Measurements from ENCODE around the gene DNMT1.

DNMT1 gene

GRCh38 chr19:10142701-10143375 lies 51.9 kb downstream of the DNMT1 start:
- TF ChIP-seq TOX (CRISPR knock-in tag; IDR thresholded peaks at IDR 0.05; ENCODE audit: borderline replicate concordance) (no peak), CSRNP3 (CRISPR knock-in tag; IDR thresholded peaks at IDR 0.05) (no peak), ESRRG (CRISPR knock-in tag; IDR thresholded peaks at IDR 0.05) (no peak), PPARA (CRISPR knock-in tag; IDR thresholded peaks at IDR 0.05; ENCODE audit: borderline replicate concordance) (no peak), ZNF8 (CRISPR knock-in tag; IDR thresholded peaks at IDR 0.05) (no peak), ZNF565 (CRISPR knock-in tag; conservative IDR thresholded peaks at IDR 0.05; ENCODE audit: low read depth) (no peak), ISL1 (CRISPR knock-in tag; IDR thresholded peaks at IDR 0.05) (no peak), ARNTL (CRISPR knock-in tag; IDR thresholded peaks at IDR 0.05; ENCODE audit: borderline replicate concordance, low read depth) (no peak)
- TF ChIP-seq, protein P1, sequence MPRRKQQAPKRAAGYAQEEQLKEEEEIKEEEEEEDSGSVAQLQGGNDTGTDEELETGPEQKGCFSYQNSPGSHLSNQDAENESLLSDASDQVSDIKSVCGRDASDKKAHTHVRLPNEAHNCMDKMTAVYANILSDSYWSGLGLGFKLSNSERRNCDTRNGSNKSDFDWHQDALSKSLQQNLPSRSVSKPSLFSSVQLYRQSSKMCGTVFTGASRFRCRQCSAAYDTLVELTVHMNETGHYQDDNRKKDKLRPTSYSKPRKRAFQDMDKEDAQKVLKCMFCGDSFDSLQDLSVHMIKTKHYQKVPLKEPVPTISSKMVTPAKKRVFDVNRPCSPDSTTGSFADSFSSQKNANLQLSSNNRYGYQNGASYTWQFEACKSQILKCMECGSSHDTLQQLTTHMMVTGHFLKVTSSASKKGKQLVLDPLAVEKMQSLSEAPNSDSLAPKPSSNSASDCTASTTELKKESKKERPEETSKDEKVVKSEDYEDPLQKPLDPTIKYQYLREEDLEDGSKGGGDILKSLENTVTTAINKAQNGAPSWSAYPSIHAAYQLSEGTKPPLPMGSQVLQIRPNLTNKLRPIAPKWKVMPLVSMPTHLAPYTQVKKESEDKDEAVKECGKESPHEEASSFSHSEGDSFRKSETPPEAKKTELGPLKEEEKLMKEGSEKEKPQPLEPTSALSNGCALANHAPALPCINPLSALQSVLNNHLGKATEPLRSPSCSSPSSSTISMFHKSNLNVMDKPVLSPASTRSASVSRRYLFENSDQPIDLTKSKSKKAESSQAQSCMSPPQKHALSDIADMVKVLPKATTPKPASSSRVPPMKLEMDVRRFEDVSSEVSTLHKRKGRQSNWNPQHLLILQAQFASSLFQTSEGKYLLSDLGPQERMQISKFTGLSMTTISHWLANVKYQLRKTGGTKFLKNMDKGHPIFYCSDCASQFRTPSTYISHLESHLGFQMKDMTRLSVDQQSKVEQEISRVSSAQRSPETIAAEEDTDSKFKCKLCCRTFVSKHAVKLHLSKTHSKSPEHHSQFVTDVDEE (CRISPR knock-in tag; IDR thresholded peaks at IDR 0.05), result no peak
- no peak for ATAC-seq

DNA sequence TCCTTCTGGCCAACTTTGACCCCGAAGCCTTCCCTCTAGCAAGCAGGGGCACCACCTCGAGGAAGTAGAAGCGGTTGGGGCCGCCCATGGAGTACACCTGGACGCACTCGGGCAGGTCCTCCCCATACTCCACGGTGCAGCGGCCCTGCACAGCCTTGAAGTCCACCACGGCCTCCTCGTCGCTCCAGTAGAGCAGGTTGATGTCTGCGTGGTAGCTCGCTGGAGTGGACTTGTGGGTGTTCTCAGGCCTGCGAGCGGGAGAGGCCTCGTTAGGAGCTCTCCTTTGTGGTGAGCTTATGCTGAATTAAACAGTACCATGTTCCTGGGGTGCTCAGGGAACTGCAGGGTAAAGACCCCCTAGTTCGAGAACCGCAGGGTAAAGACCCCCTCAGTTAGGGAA lies 52.8 kb downstream of the DNMT1 start:
- ATAC-seq, result no peak
- TF ChIP-seq ZNF70 (CRISPR knock-in tag; IDR thresholded peaks at IDR 0.05), result no peak
- TF ChIP-seq CSDC2 (CRISPR knock-in tag; IDR thresholded peaks at IDR 0.05), result no peak
- no peak for TF ChIP-seq SNAI2 (CRISPR knock-in tag; IDR thresholded peaks at IDR 0.05)
- TF ChIP-seq BACH2 (CRISPR knock-in tag; IDR thresholded peaks at IDR 0.05; ENCODE audit: borderline replicate concordance), result no peak

DNA sequence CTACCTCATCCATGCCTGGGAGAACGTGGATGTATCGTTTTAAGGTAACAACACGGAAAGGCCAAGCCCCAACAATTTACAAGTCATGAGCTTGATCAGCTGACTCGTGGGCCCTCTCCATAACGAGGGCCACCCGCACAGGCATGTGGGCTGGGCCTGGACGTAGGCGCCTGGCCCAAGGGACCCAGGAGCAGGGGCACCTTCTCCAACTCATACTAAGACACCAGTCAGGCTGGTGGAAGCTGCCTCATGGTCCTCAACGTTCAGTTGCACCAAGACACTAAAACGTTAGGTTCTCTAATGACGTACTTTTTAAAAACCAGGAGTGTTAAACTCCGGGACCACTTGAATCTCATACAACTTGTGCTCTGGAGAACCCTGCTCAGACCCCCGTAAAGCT lies 53.3 kb downstream of the DNMT1 start:
- ATAC-seq, result no peak
- no peak for TF ChIP-seq TCF4 (CRISPR knock-in tag; IDR thresholded peaks at IDR 0.05; ENCODE audit: borderline replicate concordance)
- TF ChIP-seq PPARA (CRISPR knock-in tag; IDR thresholded peaks at IDR 0.05; ENCODE audit: borderline replicate concordance), result no peak
- no peak for TF ChIP-seq ZFP30 (CRISPR knock-in tag; IDR thresholded peaks at IDR 0.05)
- no peak for TF ChIP-seq POU6F1 (CRISPR knock-in tag; IDR thresholded peaks at IDR 0.05; ENCODE audit: borderline replicate concordance, low read depth)
- no peak for TF ChIP-seq RARB (CRISPR knock-in tag; IDR thresholded peaks at IDR 0.05)
- TF ChIP-seq SNAI2 (CRISPR knock-in tag; IDR thresholded peaks at IDR 0.05), result no peak
- TF ChIP-seq ZNF70 (CRISPR knock-in tag; IDR thresholded peaks at IDR 0.05), result no peak
- TF ChIP-seq ESRRG (CRISPR knock-in tag; IDR thresholded peaks at IDR 0.05), result no peak
- no peak for TF ChIP-seq ISL1 (CRISPR knock-in tag; IDR thresholded peaks at IDR 0.05)
- TF ChIP-seq BACH2 (CRISPR knock-in tag; IDR thresholded peaks at IDR 0.05; ENCODE audit: borderline replicate concordance), result no peak
- TF ChIP-seq, protein P2, sequence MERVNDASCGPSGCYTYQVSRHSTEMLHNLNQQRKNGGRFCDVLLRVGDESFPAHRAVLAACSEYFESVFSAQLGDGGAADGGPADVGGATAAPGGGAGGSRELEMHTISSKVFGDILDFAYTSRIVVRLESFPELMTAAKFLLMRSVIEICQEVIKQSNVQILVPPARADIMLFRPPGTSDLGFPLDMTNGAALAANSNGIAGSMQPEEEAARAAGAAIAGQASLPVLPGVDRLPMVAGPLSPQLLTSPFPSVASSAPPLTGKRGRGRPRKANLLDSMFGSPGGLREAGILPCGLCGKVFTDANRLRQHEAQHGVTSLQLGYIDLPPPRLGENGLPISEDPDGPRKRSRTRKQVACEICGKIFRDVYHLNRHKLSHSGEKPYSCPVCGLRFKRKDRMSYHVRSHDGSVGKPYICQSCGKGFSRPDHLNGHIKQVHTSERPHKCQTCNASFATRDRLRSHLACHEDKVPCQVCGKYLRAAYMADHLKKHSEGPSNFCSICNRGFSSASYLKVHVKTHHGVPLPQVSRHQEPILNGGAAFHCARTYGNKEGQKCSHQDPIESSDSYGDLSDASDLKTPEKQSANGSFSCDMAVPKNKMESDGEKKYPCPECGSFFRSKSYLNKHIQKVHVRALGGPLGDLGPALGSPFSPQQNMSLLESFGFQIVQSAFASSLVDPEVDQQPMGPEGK (CRISPR knock-in tag; IDR thresholded peaks at IDR 0.05; ENCODE audit: borderline replicate concordance), result no peak
- TF ChIP-seq, protein P1 (CRISPR knock-in tag; IDR thresholded peaks at IDR 0.05), result no peak
- TF ChIP-seq ZNF8 (CRISPR knock-in tag; IDR thresholded peaks at IDR 0.05), result no peak
- TF ChIP-seq ZFP3 (CRISPR knock-in tag; IDR thresholded peaks at IDR 0.05), result no peak
- no peak for TF ChIP-seq CSDC2 (CRISPR knock-in tag; IDR thresholded peaks at IDR 0.05)
- no peak for TF ChIP-seq ZC3H10 (CRISPR knock-in tag; IDR thresholded peaks at IDR 0.05)
- no peak for TF ChIP-seq OSR1 (CRISPR knock-in tag; IDR thresholded peaks at IDR 0.05)
- TF ChIP-seq ZNF565 (CRISPR knock-in tag; conservative IDR thresholded peaks at IDR 0.05; ENCODE audit: low read depth), result no peak

Data from SK-N-SH treated with all-trans-retinoic acid at 6 μM for 48 hours (cell line).